GM06990 (cell line): Measurements from ENCODE around the gene COL15A1.

ENCODE experiments used
- DNase-seq: peaks from one replicate; pipeline ENCODE4 v3.0.0-alpha.2; 2011; ENCODE audit not compliant: insufficient read length; ENCODE audit errors: extremely low read depth
- H3K27me3 ChIP-seq: replicated peaks from 2 replicates; pipeline ENCODE4 v1.6.0; 2011; ENCODE audit warnings: low read length; ENCODE audit not compliant: control insufficient read depth, insufficient read depth
- H3K36me3 ChIP-seq: 2 replicates; pipeline ENCODE4 v1.5.1; 2011; ENCODE audit warnings: low read length; ENCODE audit not compliant: control insufficient read depth, insufficient read depth
- H3K4me3 ChIP-seq: replicated peaks from 2 replicates; pipeline ENCODE4 v1.5.1; 2011; ENCODE audit warnings: low read depth, mild to moderate bottlenecking, control low read depth, low read length
- CTCF ChIP-seq: IDR thresholded peaks from 2 replicates; pipeline ENCODE4 v1.5.1; 2011; ENCODE audit warnings: low read length, control low read depth, mild to moderate bottlenecking, inconsistent platforms; ENCODE audit not compliant: insufficient read depth, poor library complexity, severe bottlenecking

Gene COL15A1

GRCh38 chr9:99083051-99083450, 139.3 kb downstream of the COL15A1 start:
- Histone ChIP-seq H3K4me3 (no peak overlapping the region), H3K27me3 (no peaks in the 10 kb centered on the region; the same call in 1 of the 2 replicates), H3K36me3 (no peaks in the 10 kb centered on the region)
- no peak for DNase-seq
- TF ChIP-seq CTCF: no peak

DNA sequence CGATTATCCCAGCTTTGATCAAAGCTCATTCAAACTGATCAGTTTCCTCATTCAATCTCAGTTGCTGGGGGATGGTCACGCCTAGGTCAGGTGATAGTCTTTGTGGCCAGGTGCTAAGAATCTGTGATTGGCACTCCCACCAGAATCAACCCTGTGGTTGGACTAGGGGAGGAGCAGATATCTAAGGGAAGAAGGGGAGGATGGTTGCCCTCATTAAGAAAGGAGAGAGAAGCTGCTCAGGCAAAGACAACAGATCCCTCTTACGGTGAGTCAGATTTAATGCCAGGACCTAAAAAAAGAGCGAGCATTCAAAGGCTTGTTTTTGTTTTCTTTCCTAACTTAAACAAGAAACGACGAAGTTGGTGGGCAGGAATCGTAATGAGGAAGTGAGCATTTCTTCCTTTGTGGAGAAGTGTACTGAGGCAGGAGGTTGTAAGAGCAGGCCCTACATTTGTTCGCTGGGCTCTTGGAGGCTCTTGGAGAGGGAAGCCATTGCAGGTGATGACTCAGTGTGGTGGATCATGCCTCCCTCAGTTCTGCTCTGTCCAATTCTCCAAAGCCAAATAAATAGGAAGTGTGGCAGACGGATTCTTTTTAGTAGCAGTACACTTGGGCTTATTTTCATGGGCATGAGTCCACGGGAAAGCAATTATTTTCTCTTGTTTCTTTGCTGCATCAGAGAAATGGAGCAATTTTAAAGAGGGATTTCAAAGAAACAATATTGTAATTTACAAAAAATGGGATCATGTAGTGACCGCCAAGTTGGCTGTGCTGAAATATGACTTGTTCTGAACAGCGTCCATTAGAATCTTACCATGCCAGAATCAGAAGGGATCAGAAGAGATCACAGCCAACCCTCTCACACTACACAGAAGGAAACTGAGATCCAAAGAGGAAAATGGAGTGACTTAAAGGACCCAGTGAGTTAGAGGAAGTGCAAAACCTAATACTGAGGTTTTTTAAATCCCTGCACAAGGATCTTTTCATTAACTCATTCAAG, 142.5 kb downstream of the COL15A1 start:
- H3K27me3 ChIP-seq: no peaks in the 10 kb centered on the region; the same call in 1 of the 2 replicates
- H3K4me3 ChIP-seq: no peak overlapping the region
- no peaks in the 10 kb centered on the region for H3K36me3 ChIP-seq
- no peak for DNase-seq
- no peak for TF ChIP-seq CTCF

- Histone ChIP-seq H3K27me3 (no peaks in the 10 kb centered on the region; the same call in 1 of the 2 replicates), H3K4me3 (no peak overlapping the region), H3K36me3 (no peaks in the 10 kb centered on the region)
- no peak for DNase-seq
- no peak for TF ChIP-seq CTCF
Observed at GRCh38 chr9:99087462-99087861, 143.8 kb downstream of the COL15A1 start.

GRCh38 chr9:99090336-99091130, 146.8 kb downstream of the COL15A1 start:
- Histone ChIP-seq H3K36me3 (no peaks in the 10 kb centered on the region), H3K27me3 (no peaks in the 10 kb centered on the region; the same call in 1 of the 2 replicates), H3K4me3 (no peak overlapping the region)
- no peak for DNase-seq
- no peak for TF ChIP-seq CTCF

GRCh38 chr9:99092643-99093491, 149.2 kb downstream of the COL15A1 start:
- no peaks in the 10 kb centered on the region for H3K36me3 ChIP-seq
- no peak for TF ChIP-seq CTCF

More at GRCh38 chr9:99092643-99093491, 149.2 kb downstream of the COL15A1 start:
- no peak for DNase-seq
- H3K27me3 ChIP-seq: no peaks in the 10 kb centered on the region; the same call in none of the 2 replicates
- no peak overlapping the region for H3K4me3 ChIP-seq
